Neural cell (in vitro differentiated cells): Measurements from ENCODE around the gene MACIR. TPM values are rescaled to one million over a fixed set of nuclear protein-coding genes. Genes with fewer than 3 reads are reported as not detected.

ENCODE experiments used
- H2AFZ ChIP-seq: fragments of 200-600, 300-800 bp; sonication (generic), shearing (Covaris generic); 2 replicates; pipeline ENCODE4 v1.6.0; 2014; ENCODE audit warnings: low read depth, mild to moderate bottlenecking, antibody characterized with exemption, low read length, moderate library complexity
- H3F3A ChIP-seq: fragments of 200-600 bp; shearing (Covaris generic); 2 replicates; pipeline ENCODE4 v1.6.1; 2016; ENCODE audit warnings: mild to moderate bottlenecking, moderate library complexity, mixed read lengths, antibody characterized with exemption, low read length; ENCODE audit not compliant: insufficient read depth, poor library complexity, severe bottlenecking
- H3K27ac ChIP-seq: fragments of 200-600, 300-800 bp; sonication (generic), shearing (Covaris generic); 2 replicates; pipeline ENCODE4 v1.5.1; 2014; ENCODE audit warnings: mild to moderate bottlenecking, low read length, moderate library complexity
- H3K27me3 ChIP-seq: fragments of 300-800, 200-600 bp; sonication (generic), shearing (Covaris generic); 2 replicates; pipeline ENCODE4 v1.6.0; 2014; ENCODE audit warnings: mild to moderate bottlenecking, low read depth, low read length, moderate library complexity; ENCODE audit not compliant: insufficient read depth
- H3K36me3 ChIP-seq: fragments of 300-800, 200-600 bp; sonication (generic), shearing (Covaris generic); 2 replicates; pipeline ENCODE4 v1.5.1; 2014; ENCODE audit warnings: mild to moderate bottlenecking, antibody characterized with exemption, low read length, moderate library complexity; ENCODE audit not compliant: insufficient read depth
- H3K4me2 ChIP-seq: fragments of 300-800, 200-600 bp; sonication (generic), shearing (Covaris generic); 2 replicates; pipeline ENCODE4 v1.6.0; 2014; ENCODE audit warnings: mild to moderate bottlenecking, low read length
- H3K4me3 ChIP-seq: fragments of 300-800, 200-600 bp; sonication (generic), shearing (Covaris generic); 2 replicates; pipeline ENCODE4 v1.5.1; 2014; ENCODE audit warnings: mild to moderate bottlenecking, low read length, moderate library complexity
- H3K79me2 ChIP-seq: fragments of 200-600 bp; shearing (Covaris generic); replicated peaks from 2 replicates; pipeline ENCODE4 v1.6.0; 2014; ENCODE audit warnings: mild to moderate bottlenecking, low read length, moderate library complexity; ENCODE audit not compliant: insufficient read depth
- H3K9ac ChIP-seq: fragments of 300-800, 200-600 bp; sonication (generic), shearing (Covaris generic); 2 replicates; pipeline ENCODE4 v1.6.1; 2016; ENCODE audit warnings: mild to moderate bottlenecking, low read length, mixed read lengths
- H3K9me2 ChIP-seq: fragments of 200-600 bp; shearing (Covaris generic); 2 replicates; pipeline ENCODE4 v1.6.1; 2016; ENCODE audit warnings: mild to moderate bottlenecking, low read length, mixed read lengths; ENCODE audit not compliant: insufficient read depth
- H3K9me3 ChIP-seq: fragments of 200-600, 300-800 bp; sonication (generic), shearing (Covaris generic); 2 replicates; pipeline ENCODE4 v1.6.1; 2016; ENCODE audit warnings: mild to moderate bottlenecking, mixed run types, low read length, moderate library complexity, mixed read lengths
- H4K20me1 ChIP-seq: fragments of 200-600 bp; shearing (Covaris generic); 2 replicates; pipeline ENCODE4 v1.6.1; 2016; ENCODE audit warnings: mild to moderate bottlenecking, mixed run types; ENCODE audit not compliant: insufficient read depth
- EP300 ChIP-seq: fragments of 450-650 bp; conservative IDR thresholded peaks from 2 replicates; pipeline ENCODE4 v1.6.1; 2014; ENCODE audit warnings: antibody characterized with exemption, mild to moderate bottlenecking, moderate library complexity; ENCODE audit not compliant: poor library complexity, severe bottlenecking
- EZH2 ChIP-seq: fragments of 200-600, 300-800 bp; shearing (Covaris generic), sonication (generic); IDR thresholded peaks from 2 replicates; pipeline ENCODE4 v1.6.1; 2014; ENCODE audit warnings: antibody characterized with exemption, low read length, borderline replicate concordance, mild to moderate bottlenecking; ENCODE audit not compliant: insufficient read depth, poor library complexity, severe bottlenecking
- MXI1 ChIP-seq: fragments of 450-650 bp; conservative IDR thresholded peaks from 2 replicates; pipeline ENCODE4 v1.6.1; 2014; ENCODE audit warnings: antibody characterized with exemption, mild to moderate bottlenecking; ENCODE audit not compliant: poor library complexity, severe bottlenecking
- POLR2AphosphoS5 ChIP-seq: IDR thresholded peaks from 2 replicates; pipeline ENCODE4 v1.6.1; 2012
- RAD21 ChIP-seq: fragments of 450-650 bp; conservative IDR thresholded peaks from 2 replicates; pipeline ENCODE4 v1.6.1; 2014; ENCODE audit warnings: antibody characterized with exemption, mild to moderate bottlenecking, moderate library complexity
- REST ChIP-seq: IDR thresholded peaks from 2 replicates; pipeline ENCODE4 v1.6.1; 2012; ENCODE audit warnings: borderline replicate concordance
- SMC3 ChIP-seq: fragments of 450-650 bp; conservative IDR thresholded peaks from 2 replicates; pipeline ENCODE4 v1.6.1; 2014; ENCODE audit warnings: antibody characterized with exemption, mild to moderate bottlenecking, moderate library complexity; ENCODE audit not compliant: poor library complexity
- TAF1 ChIP-seq: IDR thresholded peaks from 2 replicates; pipeline ENCODE4 v1.6.1; 2012; ENCODE audit warnings: low read depth
- polyA plus RNA-seq: library from polyadenylated mRNA; depleted of rRNA; stranded (reverse); fragments of >200 nt; gene quantifications from 2 replicates; pipeline ENCODE4 v1.2.3, GENCODE V29; 2014
- TF ChIP-seq, protein P1 (sequence below): fragments of 450-650 bp; IDR thresholded peaks from 2 replicates; pipeline ENCODE4 v1.5.1; 2014; ENCODE audit warnings: antibody characterized with exemption, mild to moderate bottlenecking, moderate library complexity; ENCODE audit not compliant: poor library complexity, severe bottlenecking

MACIR gene
- polyA plus RNA-seq, 1 donor from 2014 or later, result 34.8 TPM

GRCh38 chr5:103270581-103270980, 12.0 kb downstream of the MACIR start:
- Histone ChIP-seq H3K4me2 (no peak overlapping the region), H3K27ac (no peak overlapping the region), H3K9me3 (no peaks in the 10 kb centered on the region), H4K20me1 (no peaks in the 10 kb centered on the region), H3K9me2 (no peaks in the 10 kb centered on the region), H2AFZ (no peak overlapping the region), H3K36me3 (no peaks in the 10 kb centered on the region), H3K79me2 (peaks cover 88% of the 10 kb centered on the region), H3K4me3 (no peak overlapping the region), H3F3A (no peaks in the 10 kb centered on the region), H3K27me3 (no peaks in the 10 kb centered on the region), H3K9ac (no peak overlapping the region)
- TF ChIP-seq POLR2AphosphoS5 (no peak), RAD21 (no peak), EP300 (no peak), REST (no peak), SMC3 (no peak), TAF1 (no peak), EZH2 (no peak), MXI1 (no peak)
- TF ChIP-seq, protein P1, sequence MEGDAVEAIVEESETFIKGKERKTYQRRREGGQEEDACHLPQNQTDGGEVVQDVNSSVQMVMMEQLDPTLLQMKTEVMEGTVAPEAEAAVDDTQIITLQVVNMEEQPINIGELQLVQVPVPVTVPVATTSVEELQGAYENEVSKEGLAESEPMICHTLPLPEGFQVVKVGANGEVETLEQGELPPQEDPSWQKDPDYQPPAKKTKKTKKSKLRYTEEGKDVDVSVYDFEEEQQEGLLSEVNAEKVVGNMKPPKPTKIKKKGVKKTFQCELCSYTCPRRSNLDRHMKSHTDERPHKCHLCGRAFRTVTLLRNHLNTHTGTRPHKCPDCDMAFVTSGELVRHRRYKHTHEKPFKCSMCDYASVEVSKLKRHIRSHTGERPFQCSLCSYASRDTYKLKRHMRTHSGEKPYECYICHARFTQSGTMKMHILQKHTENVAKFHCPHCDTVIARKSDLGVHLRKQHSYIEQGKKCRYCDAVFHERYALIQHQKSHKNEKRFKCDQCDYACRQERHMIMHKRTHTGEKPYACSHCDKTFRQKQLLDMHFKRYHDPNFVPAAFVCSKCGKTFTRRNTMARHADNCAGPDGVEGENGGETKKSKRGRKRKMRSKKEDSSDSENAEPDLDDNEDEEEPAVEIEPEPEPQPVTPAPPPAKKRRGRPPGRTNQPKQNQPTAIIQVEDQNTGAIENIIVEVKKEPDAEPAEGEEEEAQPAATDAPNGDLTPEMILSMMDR, result no peak

GRCh38 chr5:103271570-103272289, 13.2 kb downstream of the MACIR start:
- H3K4me2 ChIP-seq, result no peak overlapping the region
- no peaks in the 10 kb centered on the region for H3F3A ChIP-seq
- H3K79me2 ChIP-seq, result peaks cover 80% of the 10 kb centered on the region
- H3K4me3 ChIP-seq, result no peak overlapping the region
- H3K9me2 ChIP-seq, result no peaks in the 10 kb centered on the region
- H3K27me3 ChIP-seq, result no peaks in the 10 kb centered on the region
- H2AFZ ChIP-seq, result no peak overlapping the region
- H4K20me1 ChIP-seq, result no peaks in the 10 kb centered on the region
- H3K27ac ChIP-seq, result no peak overlapping the region
- TF ChIP-seq, protein P1, result no peak
- TF ChIP-seq RAD21, result no peak
- no peak for TF ChIP-seq EZH2
- TF ChIP-seq POLR2AphosphoS5, result no peak
- no peaks in the 10 kb centered on the region for H3K9me3 ChIP-seq
- H3K36me3 ChIP-seq, result peaks cover 5% of the 10 kb centered on the region
- no peak overlapping the region for H3K9ac ChIP-seq
